ENCODE results near the gene WDR5. TPM values are rescaled to one million over a fixed set of nuclear protein-coding genes. Genes with fewer than 3 reads are reported as not detected.

Gene WDR5
- polyA plus RNA-seq, 1 of the 3 experiments (the other 2 are of a cell fraction) = 36.6 TPM

- WGBS (ENCODE audit: low lambda C conversion rate) = 97% methylated on average over 8 of the region's 11 CpGs
- POLR2A ChIA-PET = no interaction called here
Observed at GRCh38 chr9:134152488-134152887, 16.6 kb downstream of the WDR5 start.

GRCh38 chr9:134153450-134153849 is 17.6 kb downstream of the WDR5 start:
- Histone ChIP-seq H3K4me3 (ENCODE audit: low read depth in 2 of 2, low read length in 1 of 2) (no peak overlapping the region), H3K9ac (no peak overlapping the region), H3K4me2 (no peak overlapping the region), H2AFZ (ENCODE audit: low read depth) (no peak overlapping the region), H3F3A (replicated peaks; ENCODE audit: insufficient read depth) (no peaks in the 10 kb centered on the region), H4K20me1 (ENCODE audit: insufficient read depth) (no peaks in the 10 kb centered on the region), H3K9me3 (no peaks in the 10 kb centered on the region), H3K79me2 (ENCODE audit: insufficient read depth) (no peaks in the 10 kb centered on the region; the same call in 1 of the 2 replicates), H3K36me3 (replicated peaks in 1 of 2; ENCODE audit: control insufficient read depth in 1 of 2, insufficient read depth in 2 of 2, low read length in 1 of 2) (peaks cover 22 to 96% of the 10 kb centered on the region in 2 experiments), H3K27ac (ENCODE audit: low read depth in 2 of 2, low read length in 1 of 2) (no peak overlapping the region; a peak in 1 of 4 replicates), H3K9me2 (no peaks in the 10 kb centered on the region), H3K27me3 (ENCODE audit: insufficient read depth) (no peaks in the 10 kb centered on the region), H3K4me1 (ENCODE audit: control insufficient read depth in 1 of 2, insufficient read depth in 2 of 2, low read depth in 1 of 2, low read length in 1 of 2) (peaks cover 0 to 5% of the 10 kb centered on the region in 2 experiments; a peak in 1 of 4 replicates)
- ChIA-PET POLR2A (no interaction called here), CTCF (no interaction called here)
- 98% methylated on average over 11 of the region's 23 CpGs for WGBS (ENCODE audit: low lambda C conversion rate)
- TF ChIP-seq, protein P1, sequence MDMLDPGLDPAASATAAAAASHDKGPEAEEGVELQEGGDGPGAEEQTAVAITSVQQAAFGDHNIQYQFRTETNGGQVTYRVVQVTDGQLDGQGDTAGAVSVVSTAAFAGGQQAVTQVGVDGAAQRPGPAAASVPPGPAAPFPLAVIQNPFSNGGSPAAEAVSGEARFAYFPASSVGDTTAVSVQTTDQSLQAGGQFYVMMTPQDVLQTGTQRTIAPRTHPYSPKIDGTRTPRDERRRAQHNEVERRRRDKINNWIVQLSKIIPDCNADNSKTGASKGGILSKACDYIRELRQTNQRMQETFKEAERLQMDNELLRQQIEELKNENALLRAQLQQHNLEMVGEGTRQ (IDR thresholded peaks at IDR 0.05; ENCODE audit: borderline replicate concordance, low read depth, low read length) = no peak
- TF ChIP-seq PBX3 (IDR thresholded peaks at IDR 0.05) = no peak
- TF ChIP-seq, protein P2, sequence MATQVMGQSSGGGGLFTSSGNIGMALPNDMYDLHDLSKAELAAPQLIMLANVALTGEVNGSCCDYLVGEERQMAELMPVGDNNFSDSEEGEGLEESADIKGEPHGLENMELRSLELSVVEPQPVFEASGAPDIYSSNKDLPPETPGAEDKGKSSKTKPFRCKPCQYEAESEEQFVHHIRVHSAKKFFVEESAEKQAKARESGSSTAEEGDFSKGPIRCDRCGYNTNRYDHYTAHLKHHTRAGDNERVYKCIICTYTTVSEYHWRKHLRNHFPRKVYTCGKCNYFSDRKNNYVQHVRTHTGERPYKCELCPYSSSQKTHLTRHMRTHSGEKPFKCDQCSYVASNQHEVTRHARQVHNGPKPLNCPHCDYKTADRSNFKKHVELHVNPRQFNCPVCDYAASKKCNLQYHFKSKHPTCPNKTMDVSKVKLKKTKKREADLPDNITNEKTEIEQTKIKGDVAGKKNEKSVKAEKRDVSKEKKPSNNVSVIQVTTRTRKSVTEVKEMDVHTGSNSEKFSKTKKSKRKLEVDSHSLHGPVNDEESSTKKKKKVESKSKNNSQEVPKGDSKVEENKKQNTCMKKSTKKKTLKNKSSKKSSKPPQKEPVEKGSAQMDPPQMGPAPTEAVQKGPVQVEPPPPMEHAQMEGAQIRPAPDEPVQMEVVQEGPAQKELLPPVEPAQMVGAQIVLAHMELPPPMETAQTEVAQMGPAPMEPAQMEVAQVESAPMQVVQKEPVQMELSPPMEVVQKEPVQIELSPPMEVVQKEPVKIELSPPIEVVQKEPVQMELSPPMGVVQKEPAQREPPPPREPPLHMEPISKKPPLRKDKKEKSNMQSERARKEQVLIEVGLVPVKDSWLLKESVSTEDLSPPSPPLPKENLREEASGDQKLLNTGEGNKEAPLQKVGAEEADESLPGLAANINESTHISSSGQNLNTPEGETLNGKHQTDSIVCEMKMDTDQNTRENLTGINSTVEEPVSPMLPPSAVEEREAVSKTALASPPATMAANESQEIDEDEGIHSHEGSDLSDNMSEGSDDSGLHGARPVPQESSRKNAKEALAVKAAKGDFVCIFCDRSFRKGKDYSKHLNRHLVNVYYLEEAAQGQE (IDR thresholded peaks at IDR 0.05; ENCODE audit: low read depth, low read length) = no peak
- no peak for DNase-seq

More at GRCh38 chr9:134152488-134152887, 16.6 kb downstream of the WDR5 start:
- H3K9me3 ChIP-seq = no peaks in the 10 kb centered on the region
- H3K4me1 ChIP-seq (ENCODE audit: control insufficient read depth in 1 of 2, insufficient read depth in 2 of 2, low read depth in 1 of 2, low read length in 1 of 2) = peaks cover 0 to 5% of the 10 kb centered on the region in 2 experiments; a peak in 1 of 4 replicates
- H3K9me2 ChIP-seq = no peaks in the 10 kb centered on the region
- H3K4me3 ChIP-seq (ENCODE audit: low read depth in 2 of 2, low read length in 1 of 2) = no peak overlapping the region
- TF ChIP-seq MAX (IDR thresholded peaks at IDR 0.05; ENCODE audit: low read depth) (no peak), EZH2phosphoT487 (IDR thresholded peaks at IDR 0.05; ENCODE audit: borderline replicate concordance, low read depth) (no peak), NRF1 (IDR thresholded peaks at IDR 0.05; ENCODE audit: low read depth, low read length) (no peak), MEF2A (IDR thresholded peaks at IDR 0.05; ENCODE audit: borderline replicate concordance, low read depth) (no peak), YY1 (IDR thresholded peaks at IDR 0.05; ENCODE audit: low read depth) (no peak), JUND (IDR thresholded peaks at IDR 0.05) (no peak), TEAD4 (IDR thresholded peaks at IDR 0.05; ENCODE audit: borderline replicate concordance, insufficient read depth) (no peak), FOSL2 (IDR thresholded peaks at IDR 0.05; ENCODE audit: borderline replicate concordance, low read depth) (no peak), CHD2 (IDR thresholded peaks at IDR 0.05; ENCODE audit: low read length, partially characterized antibody) (no peak), EP300 (IDR thresholded peaks at IDR 0.05; ENCODE audit: borderline replicate concordance in 1 of 2, low read depth in 1 of 2, low read length in 1 of 2) (no peak), FOXJ3 (CRISPR knock-in tag; IDR thresholded peaks at IDR 0.05) (no peak), PBX3 (IDR thresholded peaks at IDR 0.05) (no peak), POLR2AphosphoS5 (IDR thresholded peaks at IDR 0.05; ENCODE audit: low read depth, low read length) (no peak), FOXM1 (IDR thresholded peaks at IDR 0.05; ENCODE audit: low read depth) (no peak), RFX5 (IDR thresholded peaks at IDR 0.05; ENCODE audit: low read length) (no peak), SIN3A (IDR thresholded peaks at IDR 0.05; ENCODE audit: borderline replicate concordance, low read depth, low read length) (no peak), TCF12 (IDR thresholded peaks at IDR 0.05) (no peak)
- TF ChIP-seq, protein P3, sequence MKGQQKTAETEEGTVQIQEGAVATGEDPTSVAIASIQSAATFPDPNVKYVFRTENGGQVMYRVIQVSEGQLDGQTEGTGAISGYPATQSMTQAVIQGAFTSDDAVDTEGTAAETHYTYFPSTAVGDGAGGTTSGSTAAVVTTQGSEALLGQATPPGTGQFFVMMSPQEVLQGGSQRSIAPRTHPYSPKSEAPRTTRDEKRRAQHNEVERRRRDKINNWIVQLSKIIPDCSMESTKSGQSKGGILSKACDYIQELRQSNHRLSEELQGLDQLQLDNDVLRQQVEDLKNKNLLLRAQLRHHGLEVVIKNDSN (IDR thresholded peaks at IDR 0.05; ENCODE audit: borderline replicate concordance, low read depth) = no peak
- CTCF ChIA-PET = interaction anchor here (0.6 to 0.7 kb wide), 2 partner anchors 12 to 18 kb away, joined by 3 read pairs; no protein-coding TSS in a partner anchor
- H3K4me2 ChIP-seq = no peak overlapping the region
- no peak for DNase-seq
- H3F3A ChIP-seq (replicated peaks; ENCODE audit: insufficient read depth) = no peaks in the 10 kb centered on the region
- H3K27ac ChIP-seq (ENCODE audit: low read depth in 2 of 2, low read length in 1 of 2) = no peak overlapping the region
- no peak overlapping the region for H3K9ac ChIP-seq
- no peak overlapping the region for H2AFZ ChIP-seq (ENCODE audit: low read depth)
- H4K20me1 ChIP-seq (ENCODE audit: insufficient read depth) = no peaks in the 10 kb centered on the region
- H3K27me3 ChIP-seq (ENCODE audit: insufficient read depth) = no peaks in the 10 kb centered on the region
- peaks cover 22 to 92% of the 10 kb centered on the region in 2 experiments for H3K36me3 ChIP-seq (replicated peaks in 1 of 2; ENCODE audit: control insufficient read depth in 1 of 2, insufficient read depth in 2 of 2, low read length in 1 of 2)
- no peaks in the 10 kb centered on the region; the same call in 1 of the 2 replicates for H3K79me2 ChIP-seq (ENCODE audit: insufficient read depth)
